Activated CD4-positive, alpha-beta T cell treated with anti-CD3 and anti-CD28 coated beads, Interleukin-2, amount 10 ng/mL, durations not matched to agents 24 days and 14 days (primary cell): Measurements from ENCODE around the gene FAM83E. TPM values are rescaled to one million over a fixed set of nuclear protein-coding genes. Genes with fewer than 3 reads are reported as not detected.
"Not testable (repeated sequence)": the region's sequence is repeated elsewhere in the genome, so short reads cannot be mapped to it uniquely, and the experiment has no call there.

ENCODE experiments used
- DNase-seq: peaks from one replicate; pipeline ENCODE4 v3.0.0; 2022
- H3K27ac Mint-ChIP-seq: one replicate; pipeline ENCODE4 v1.8.0; 2022; ENCODE audit warnings: mild to moderate bottlenecking, mixed read lengths
- H3K27me3 Mint-ChIP-seq: one replicate; pipeline ENCODE4 v1.8.0; 2022; ENCODE audit warnings: mixed read lengths
- H3K36me3 Mint-ChIP-seq: one replicate; pipeline ENCODE4 v1.8.0; 2022; ENCODE audit warnings: low read depth, mild to moderate bottlenecking, mixed read lengths
- H3K4me1 Mint-ChIP-seq: one replicate; pipeline ENCODE4 v1.8.0; 2021; ENCODE audit warnings: mixed read lengths
- H3K4me3 Mint-ChIP-seq: one replicate; pipeline ENCODE4 v1.8.0; 2022; ENCODE audit warnings: mild to moderate bottlenecking, moderate library complexity, mixed read lengths
- H3K9me3 Mint-ChIP-seq: one replicate; pipeline ENCODE4 v1.8.0; 2021; ENCODE audit warnings: mixed read lengths
- intact Hi-C: fragments of 100-400 bp; cut with micrococcal nuclease; formaldehyde crosslinking; loops from one replicate; pipeline ENCODE4 v1.15.1; 2023
- total RNA-seq: library from RNA; stranded (reverse); gene quantifications from 2 replicates; pipeline ENCODE4 v1.2.3, GENCODE V29; 2022

FAM83E gene
- total RNA-seq, 1 donor from 2014 or later, result 5.1 TPM

DNA sequence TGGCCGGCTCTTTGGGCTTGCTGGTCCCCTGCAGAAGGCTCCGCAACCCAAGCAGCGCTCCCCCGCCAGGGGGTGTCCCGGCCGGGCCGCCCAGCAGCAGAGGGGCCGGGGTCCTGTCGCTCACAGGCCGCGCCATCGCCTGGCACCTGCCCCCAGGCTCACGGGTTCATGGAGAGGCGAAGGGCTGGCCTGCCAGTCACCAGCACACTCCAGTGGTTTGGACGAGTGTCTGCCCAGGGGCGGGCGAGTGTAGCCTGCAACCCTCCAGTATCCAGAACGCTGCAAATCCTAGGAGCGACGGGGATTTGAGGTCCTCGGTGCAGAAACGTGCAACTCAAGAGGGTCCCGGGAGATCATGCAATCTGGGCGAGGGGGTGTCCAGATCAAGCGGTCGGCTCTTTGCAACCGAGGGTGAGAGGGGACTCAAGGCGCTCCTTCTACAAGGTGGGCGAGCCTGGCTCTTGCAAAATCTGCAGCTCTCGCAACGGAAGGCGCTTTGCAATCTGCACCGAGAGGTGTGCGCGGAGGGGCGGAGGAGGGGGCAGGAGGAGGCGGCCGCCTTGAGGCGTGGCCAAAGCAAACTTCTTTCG, 22.1 kb upstream of the FAM83E start, which contains the start of gene DBP:
Gene DBP, minus strand, starts transcription at position 521 of the 590 bp plus-strand sequence. Its CDS starts 385 bp downstream, at position 136.
- H3K9me3 Mint-ChIP-seq, result no peaks in the 10 kb centered on the region
- peak within 1 kb of the TSS; percentile 86 for H3K4me3 Mint-ChIP-seq
- DNase-seq, result no peak
- peaks cover 35% of the 10 kb centered on the region for H3K4me1 Mint-ChIP-seq
- peaks cover 2% of the 10 kb centered on the region for H3K36me3 Mint-ChIP-seq
- H3K27ac Mint-ChIP-seq, result peak within 1 kb of the TSS; percentile 99
- peaks cover 2% of the 10 kb centered on the region for H3K27me3 Mint-ChIP-seq
- intact Hi-C loops, result loop anchor here (1.0 to 10.0 kb wide), 9 partner anchors 9 to 1240 kb away; partner anchors contain the start of genes AKT1S1, ALDH16A1, BCL2L12 and C19orf73

DNA sequence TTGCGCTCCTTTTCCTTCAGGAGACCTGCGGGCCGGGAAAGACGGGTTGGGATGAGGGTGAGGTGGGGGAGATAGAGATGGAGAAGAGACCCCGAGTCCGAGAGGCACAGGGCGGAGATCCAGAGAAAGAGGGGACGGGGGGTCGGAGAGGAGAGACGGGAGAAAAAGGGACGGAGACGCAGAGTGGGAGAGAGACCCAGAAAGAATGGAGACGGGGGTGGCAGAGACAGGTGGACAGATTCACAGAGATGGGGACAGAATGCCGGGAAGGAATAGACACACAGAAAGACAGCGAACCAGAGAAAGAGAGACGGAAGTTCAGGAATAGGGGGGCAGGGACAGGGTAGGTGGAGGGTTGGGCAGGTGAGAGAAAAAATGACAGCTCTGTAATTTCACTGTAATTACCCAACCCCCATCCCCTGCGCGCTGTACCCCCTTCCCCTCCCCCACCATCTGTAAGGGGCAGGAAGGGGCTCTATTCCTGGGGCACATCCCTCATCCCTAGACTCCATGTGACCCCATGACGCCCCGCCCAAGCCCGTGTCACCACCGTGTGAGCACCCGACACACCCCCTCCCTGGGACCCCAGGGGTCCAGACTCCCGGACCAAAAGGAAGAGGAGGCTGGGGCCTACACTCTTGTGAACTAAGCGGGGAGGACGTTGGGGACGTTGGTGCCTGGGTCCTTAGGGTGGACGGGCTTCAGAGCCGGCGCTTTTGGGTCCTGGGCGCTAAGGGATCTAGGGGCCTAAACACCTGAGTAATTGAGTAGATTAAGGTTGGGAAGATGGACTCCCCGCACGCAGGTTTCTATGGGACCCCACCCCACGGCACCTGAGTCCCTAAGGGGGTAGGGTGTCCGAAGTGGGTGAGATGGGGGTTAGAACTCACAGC, 21.3 kb upstream of the FAM83E start:
- no peaks in the 10 kb centered on the region for H3K9me3 Mint-ChIP-seq
- peak overlapping the region; percentile 86 for H3K4me3 Mint-ChIP-seq
- H3K36me3 Mint-ChIP-seq, result peaks cover 2% of the 10 kb centered on the region
- intact Hi-C loops, result loop anchor here (2.0 to 10.0 kb wide), 8 partner anchors 85 to 1241 kb away; partner anchors contain the start of genes AKT1S1, ALDH16A1, BCL2L12 and C19orf73
- peak; percentile 78 for DNase-seq
- peak overlapping the region; percentile 86 for H3K27ac Mint-ChIP-seq
- peaks cover 35% of the 10 kb centered on the region for H3K4me1 Mint-ChIP-seq
- H3K27me3 Mint-ChIP-seq, result no peaks in the 10 kb centered on the region

DNA sequence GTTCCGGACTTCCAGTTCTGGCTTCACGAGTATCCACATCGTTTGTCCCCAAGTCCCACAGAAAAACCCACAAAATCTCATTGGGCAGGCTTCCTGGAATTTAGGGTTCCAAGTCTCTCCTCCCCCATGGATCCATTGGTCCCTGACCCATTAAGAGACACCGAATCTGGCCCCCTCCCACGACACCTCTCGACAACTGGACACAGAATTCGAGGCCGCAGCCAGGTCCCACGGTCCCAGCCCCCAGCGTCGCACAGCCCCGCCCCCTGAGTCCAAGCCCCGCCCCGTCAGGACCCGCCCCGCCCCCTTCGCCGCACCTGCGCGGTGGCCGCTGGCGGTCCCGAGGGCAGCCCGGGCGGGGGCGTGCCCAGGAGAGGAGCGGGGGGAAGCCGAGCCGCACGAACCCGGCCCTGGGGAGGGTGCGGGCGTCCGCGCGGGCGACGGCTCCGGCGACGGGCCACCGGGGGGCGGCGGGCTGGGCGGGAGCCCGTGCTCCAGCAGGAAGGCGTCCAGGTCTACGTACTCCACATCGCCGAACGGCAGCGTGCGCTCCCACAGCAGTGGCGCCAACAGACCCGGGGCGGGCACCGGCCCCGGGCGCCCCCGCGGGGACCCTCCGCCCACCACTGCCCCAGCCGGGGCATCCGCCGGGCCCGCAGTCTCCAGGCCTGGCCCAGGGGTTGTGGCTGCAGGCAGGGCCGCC, 20.5 kb upstream of the FAM83E start:
- peak overlapping the region; percentile 86 for H3K27ac Mint-ChIP-seq
- peaks cover 37% of the 10 kb centered on the region for H3K4me1 Mint-ChIP-seq
- intact Hi-C loops, result loop anchor here (5.0 to 10.0 kb wide), 7 partner anchors 303 to 1242 kb away; partner anchors contain the start of genes AKT1S1, ALDH16A1, BCL2L12 and C19orf73
- DNase-seq, result peak; percentile 93
- no peaks in the 10 kb centered on the region for H3K27me3 Mint-ChIP-seq
- no peaks in the 10 kb centered on the region for H3K9me3 Mint-ChIP-seq
- H3K4me3 Mint-ChIP-seq, result peak overlapping the region; percentile 86
- H3K36me3 Mint-ChIP-seq, result peaks cover 2% of the 10 kb centered on the region

DNA sequence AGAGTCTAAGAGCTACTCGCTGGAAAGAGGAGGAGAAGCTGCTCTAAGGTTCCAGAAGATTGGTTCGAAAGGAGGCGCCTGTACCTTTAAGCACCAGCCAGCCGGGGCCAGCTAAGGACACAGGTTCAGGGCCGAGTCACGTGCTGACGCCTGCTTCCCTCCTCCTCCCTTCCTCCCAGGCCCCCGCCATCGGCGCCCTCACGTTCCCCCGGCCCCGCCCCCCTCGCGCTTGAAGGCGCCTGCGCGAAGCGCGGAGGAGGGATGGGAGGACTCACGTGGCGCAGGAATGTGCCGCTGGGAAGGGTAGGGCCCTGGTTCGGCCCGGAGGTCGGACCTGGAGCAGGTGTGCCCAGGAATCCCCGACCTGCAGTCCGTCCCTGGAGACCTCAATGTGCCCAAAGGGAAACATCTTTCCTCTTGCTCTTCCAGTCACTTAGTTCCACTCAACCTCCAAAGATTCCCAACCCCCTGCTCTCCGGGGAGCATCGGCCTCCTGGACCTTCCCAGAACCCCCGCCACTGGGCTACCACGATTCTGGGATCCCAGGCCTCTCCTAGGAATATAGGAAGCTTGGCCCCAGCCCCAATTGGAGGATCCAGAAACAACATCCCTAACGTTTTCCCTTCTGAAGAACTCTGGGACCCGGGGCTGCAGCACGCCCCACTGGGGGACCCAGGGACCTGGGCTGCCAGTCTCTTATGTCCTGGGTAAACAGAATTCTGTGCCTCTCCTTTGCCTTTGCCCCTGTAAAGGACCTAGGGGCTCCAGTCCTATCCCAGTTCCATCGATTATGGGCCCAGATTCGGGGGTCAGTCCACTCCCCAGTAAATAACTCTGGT, 19.8 kb upstream of the FAM83E start:
- Mint-ChIP-seq H3K27me3 (no peaks in the 10 kb centered on the region), H3K4me3 (peak overlapping the region; percentile 84), H3K4me1 (peaks cover 35% of the 10 kb centered on the region)

DNA sequence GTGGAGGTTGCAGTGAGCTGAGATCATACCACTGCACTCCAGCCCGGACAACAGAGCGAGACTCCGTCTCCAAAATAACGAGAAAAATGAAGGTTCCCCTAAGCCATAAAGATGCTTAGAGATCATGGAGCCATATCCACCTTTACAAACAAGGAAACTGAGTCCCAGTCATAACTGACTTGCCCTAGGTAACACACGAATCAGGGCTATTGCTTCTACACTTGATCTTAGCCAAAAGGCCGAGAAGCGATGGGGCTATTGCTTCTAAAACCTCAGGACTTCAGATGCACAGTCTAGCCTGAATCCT, 19.1 kb upstream of the FAM83E start:
- no peaks in the 10 kb centered on the region for H3K27me3 Mint-ChIP-seq
- no peaks in the 10 kb centered on the region for H3K9me3 Mint-ChIP-seq
- no peak for DNase-seq
- H3K4me3 Mint-ChIP-seq, result peak overlapping the region; percentile 84
- H3K4me1 Mint-ChIP-seq, result peaks cover 32% of the 10 kb centered on the region
- H3K27ac Mint-ChIP-seq, result peak overlapping the region; percentile 86
- peaks cover 9% of the 10 kb centered on the region for H3K36me3 Mint-ChIP-seq
- intact Hi-C loops, result loop anchor here (1.0 to 10.0 kb wide), 4 partner anchors 10 to 1031 kb away; partner anchors contain the start of genes BCL2L12, C19orf73, IRF3 and LIN7B

More for the DNA sequence above, 19.8 kb upstream of the FAM83E start:
- intact Hi-C loops, result loop anchor here (1.0 to 10.0 kb wide), 9 partner anchors 10 to 1243 kb away; partner anchors contain the start of genes AKT1S1, ALDH16A1, BCL2L12 and C19orf73
- Mint-ChIP-seq H3K36me3 (peaks cover 6% of the 10 kb centered on the region), H3K27ac (peak overlapping the region; percentile 86), H3K9me3 (no peaks in the 10 kb centered on the region)
- peak; percentile 97 for DNase-seq

DNA sequence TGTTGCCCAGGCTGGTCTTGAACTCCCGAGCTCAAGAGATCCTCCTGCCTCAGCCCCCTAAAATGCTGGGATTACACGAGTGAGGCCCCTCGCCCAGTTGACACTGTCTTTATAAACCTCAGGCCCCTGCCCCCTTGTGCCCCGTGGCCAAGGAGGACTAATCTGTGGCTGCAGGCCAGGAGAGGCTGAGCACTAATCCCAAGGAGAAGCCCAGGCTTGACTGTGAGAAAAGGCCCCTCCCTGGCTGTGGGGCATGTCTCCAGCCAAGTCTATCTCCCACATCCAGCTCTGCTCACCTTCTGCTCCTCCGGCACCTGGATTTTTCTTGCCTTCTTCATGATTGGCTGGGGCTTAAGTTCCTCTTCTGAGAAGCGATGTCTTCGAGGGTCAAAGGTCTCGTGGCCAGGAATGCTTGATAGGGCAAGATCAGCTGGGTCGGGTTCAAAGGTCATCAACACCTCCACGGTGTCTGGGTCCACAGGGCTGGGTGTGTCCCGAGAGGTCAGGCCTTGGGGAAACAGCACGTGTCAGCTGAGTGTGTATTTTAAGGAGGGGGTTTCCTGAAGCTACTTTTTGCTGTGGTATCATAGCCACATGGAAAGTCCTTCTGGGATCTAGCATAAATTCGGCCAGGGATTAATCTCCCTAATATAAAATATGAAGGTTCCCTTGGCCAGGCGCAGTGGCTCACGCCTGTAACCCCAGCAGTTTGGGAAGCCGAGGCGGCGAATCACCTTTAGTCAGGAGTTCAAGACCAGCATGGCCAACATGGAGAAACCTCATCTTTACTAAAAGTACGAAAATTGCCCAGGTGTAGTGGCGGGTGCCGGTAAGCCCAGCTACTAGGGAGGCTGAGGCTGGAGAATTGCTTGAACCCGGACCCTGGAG, 18.5 kb upstream of the FAM83E start:
- peaks cover 26% of the 10 kb centered on the region for H3K4me1 Mint-ChIP-seq
- intact Hi-C loops, result loop anchor here (1.0 to 10.0 kb wide), 4 partner anchors 9 to 1031 kb away; partner anchors contain the start of genes BCL2L12, C19orf73, IRF3 and LIN7B
- H3K36me3 Mint-ChIP-seq, result peaks cover 9% of the 10 kb centered on the region
- no peaks in the 10 kb centered on the region for H3K9me3 Mint-ChIP-seq
- DNase-seq, result peak; percentile 61
- H3K4me3 Mint-ChIP-seq, result peak overlapping the region; percentile 84
- no peaks in the 10 kb centered on the region for H3K27me3 Mint-ChIP-seq
- peak overlapping the region; percentile 86 for H3K27ac Mint-ChIP-seq

DNA sequence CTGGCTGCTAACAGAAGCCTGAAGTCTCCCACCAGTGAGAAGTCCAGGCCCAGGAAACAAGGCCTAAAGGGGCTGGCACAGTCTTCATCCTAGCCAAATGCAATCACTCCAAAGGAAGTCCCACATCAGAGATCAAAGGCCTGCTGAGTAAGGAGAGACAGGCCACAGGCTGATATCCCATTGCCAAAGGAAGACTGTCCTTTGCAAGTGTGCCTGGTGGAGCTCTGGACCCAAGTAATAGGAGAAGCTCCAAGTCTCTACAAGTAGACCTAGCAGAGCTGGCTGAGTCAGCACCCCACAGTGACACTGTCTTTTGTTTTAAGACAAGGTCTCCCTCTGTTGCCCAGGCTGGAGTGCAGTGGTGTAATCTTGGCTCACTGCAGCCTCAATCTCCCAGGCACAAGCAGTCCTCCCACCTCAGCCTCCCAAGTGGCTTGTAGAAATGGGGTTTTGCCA, 17.8 kb upstream of the FAM83E start:
- no peak overlapping the region for H3K4me3 Mint-ChIP-seq
- H3K9me3 Mint-ChIP-seq, result no peaks in the 10 kb centered on the region
- H3K27me3 Mint-ChIP-seq, result no peaks in the 10 kb centered on the region
- peak overlapping the region; percentile 37 for H3K27ac Mint-ChIP-seq
- intact Hi-C loops, result loop anchor here (10.0 kb wide), 2 partner anchors 482 to 1032 kb away; partner anchors contain the start of genes BCL2L12, C19orf73, IRF3 and LIN7B
- DNase-seq, result peak; percentile 61
- peaks cover 20% of the 10 kb centered on the region for H3K4me1 Mint-ChIP-seq
- peaks cover 10% of the 10 kb centered on the region for H3K36me3 Mint-ChIP-seq

DNA sequence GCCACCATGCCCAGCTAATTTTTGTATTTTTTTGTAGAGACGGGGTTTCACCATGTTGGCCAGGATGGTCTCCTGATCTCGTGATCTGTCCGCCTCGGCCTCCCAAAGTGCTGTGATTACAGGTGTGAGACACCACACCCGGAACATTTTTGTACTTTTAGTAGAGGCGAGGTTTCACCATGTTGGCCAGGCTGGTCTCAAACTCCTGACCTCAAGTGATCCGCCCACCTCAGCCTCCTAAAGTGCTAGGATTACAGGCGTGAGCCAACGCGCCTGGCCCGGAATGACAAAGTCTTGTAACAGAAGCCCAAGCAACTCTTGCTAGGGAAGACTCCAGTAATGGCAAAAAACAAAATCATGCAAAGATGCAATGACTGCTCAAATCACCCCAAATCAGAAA, 17.4 kb upstream of the FAM83E start:
- H3K9me3 Mint-ChIP-seq, H3K36me3 Mint-ChIP-seq, DNase-seq, H3K4me3 Mint-ChIP-seq, H3K27me3 Mint-ChIP-seq, H3K27ac Mint-ChIP-seq: not testable (repeated sequence)
- intact Hi-C loops, result loop anchor here (10.0 kb wide), 2 partner anchors 483 to 1033 kb away; partner anchors contain the start of genes BCL2L12, C19orf73, IRF3 and LIN7B
- peaks cover 18% of the 10 kb centered on the region for H3K4me1 Mint-ChIP-seq

DNA sequence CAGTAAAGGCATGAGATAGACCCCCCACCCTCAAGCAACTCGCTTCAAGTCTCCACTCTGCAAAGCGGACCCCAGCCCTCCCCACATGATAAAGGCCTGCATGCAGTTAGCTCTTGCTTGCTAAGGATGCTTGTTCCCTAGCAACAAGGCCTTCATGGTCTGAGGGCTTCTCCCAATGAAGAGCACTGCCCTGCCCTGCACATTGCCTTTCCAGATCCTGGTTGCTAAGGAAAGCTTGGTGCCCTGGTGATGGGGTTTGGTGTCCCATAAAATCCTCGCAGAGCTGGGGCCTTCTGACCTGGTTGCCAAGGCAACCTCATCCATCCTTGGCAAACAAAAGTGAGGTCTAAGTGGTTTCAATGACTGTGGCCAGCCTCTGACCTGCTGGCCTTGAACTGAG, 16.3 kb upstream of the FAM83E start:
- H3K9me3 Mint-ChIP-seq, result no peaks in the 10 kb centered on the region
- intact Hi-C loops, result loop anchor here (10.0 kb wide), 2 partner anchors 484 to 1034 kb away; partner anchors contain the start of genes BCL2L12, C19orf73, IRF3 and LIN7B
- peaks cover 22% of the 10 kb centered on the region for H3K4me1 Mint-ChIP-seq
- no peaks in the 10 kb centered on the region for H3K27me3 Mint-ChIP-seq
- H3K36me3 Mint-ChIP-seq, result peaks cover 12% of the 10 kb centered on the region
- DNase-seq, result no peak
- no peak overlapping the region for H3K4me3 Mint-ChIP-seq
- peak overlapping the region; percentile 20 for H3K27ac Mint-ChIP-seq

DNA sequence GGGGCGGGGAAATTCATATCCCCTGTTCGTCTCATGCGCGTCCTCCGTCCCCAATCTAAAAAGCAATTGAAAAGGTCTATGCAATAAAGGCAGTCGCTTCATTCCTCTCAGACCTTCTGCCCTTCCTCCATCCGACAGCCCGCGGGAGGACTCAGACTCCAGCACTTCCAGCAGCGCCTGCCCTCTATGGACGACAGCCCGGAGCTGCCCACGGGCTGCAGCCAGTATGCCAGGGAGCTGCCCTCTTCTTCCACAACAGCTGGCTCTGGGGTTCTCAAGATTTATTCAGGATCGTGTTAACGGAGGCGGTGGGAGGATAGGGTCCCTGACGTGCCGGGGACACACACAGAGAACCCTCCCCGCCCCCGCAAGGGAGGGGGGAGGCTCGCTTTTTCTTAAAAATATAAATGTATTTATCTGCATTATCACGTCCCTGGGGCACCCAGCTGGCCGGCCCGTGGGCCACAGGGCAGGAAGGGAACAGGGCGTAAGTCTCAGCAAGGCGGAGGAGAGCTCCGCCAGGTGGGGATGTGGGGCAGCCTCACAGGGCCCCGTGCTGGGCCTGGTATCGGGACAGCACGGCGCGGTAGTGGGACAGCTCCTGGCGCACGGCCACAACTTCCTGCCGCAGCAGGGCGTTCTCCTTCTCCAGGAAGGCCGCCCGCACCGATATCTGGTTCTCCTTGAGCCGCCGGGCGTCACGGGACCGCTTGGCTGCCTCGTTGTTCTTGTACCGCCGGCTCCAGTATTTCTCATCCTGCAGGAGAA, 15.6 kb upstream of the FAM83E start:
- H3K27ac Mint-ChIP-seq, result no peak overlapping the region
- H3K9me3 Mint-ChIP-seq, result no peaks in the 10 kb centered on the region
- H3K4me1 Mint-ChIP-seq, result peaks cover 18% of the 10 kb centered on the region
- intact Hi-C loops, result loop anchor here (10.0 kb wide), 2 partner anchors 484 to 1034 kb away; partner anchors contain the start of genes BCL2L12, C19orf73, IRF3 and LIN7B
- H3K27me3 Mint-ChIP-seq, result no peaks in the 10 kb centered on the region
- DNase-seq, result no peak
- H3K4me3 Mint-ChIP-seq, result no peak overlapping the region
- peaks cover 12% of the 10 kb centered on the region for H3K36me3 Mint-ChIP-seq
